HG03342 (cell line): ENCODE data around the gene HAUS7.

Source experiments
- ATAC-seq: cut with Tn5 transposase; IDR thresholded peaks from one replicate; pipeline ENCODE4 v1.9.1; 2021; ENCODE audit warnings: mild to moderate bottlenecking, moderate library complexity; ENCODE audit not compliant: unreplicated experiment

The HAUS7 gene

GRCh38 chrX:153470411-153471363, at the start of gene HAUS7:
Gene HAUS7 (minus strand): TSS chrX:153470576. CDS start chrX:153470557, 19 bp downstream.
- peak; percentile 80 for ATAC-seq

- no peak for ATAC-seq
Observed at GRCh38 chrX:153519569-153520286, 49.4 kb upstream of the HAUS7 start.

GRCh38 chrX:153517946-153518834, 47.8 kb upstream of the HAUS7 start:
- no peak for ATAC-seq

- no peak for ATAC-seq
Observed at GRCh38 chrX:153517423-153517822, 47.0 kb upstream of the HAUS7 start, which contains the start of gene ATP2B3. Gene ATP2B3 (plus strand): TSS chrX:153517642. CDS start chrX:153536248, 18,606 bp downstream.

- no peak for ATAC-seq
Observed at GRCh38 chrX:153516073-153516472, 45.7 kb upstream of the HAUS7 start.

GRCh38 chrX:153515435-153515834, 45.1 kb upstream of the HAUS7 start:
- ATAC-seq = no peak

- no peak for ATAC-seq
Observed at GRCh38 chrX:153514259-153514658, 43.9 kb upstream of the HAUS7 start.

- ATAC-seq = no peak
Observed at GRCh38 chrX:153513265-153513664, 42.9 kb upstream of the HAUS7 start.

- no peak for ATAC-seq
Observed at GRCh38 chrX:153512501-153512893, 42.1 kb upstream of the HAUS7 start.

GRCh38 chrX:153511784-153512500, 41.6 kb upstream of the HAUS7 start:
- ATAC-seq = no peak

GRCh38 chrX:153510383-153510782, 40.0 kb upstream of the HAUS7 start:
- ATAC-seq = no peak

GRCh38 chrX:153509592-153509991, 39.2 kb upstream of the HAUS7 start:
- no peak for ATAC-seq

GRCh38 chrX:153507484-153508178, 37.3 kb upstream of the HAUS7 start:
- ATAC-seq = peak; percentile 95

- no peak for ATAC-seq
Observed at GRCh38 chrX:153505361-153505760, 35.0 kb upstream of the HAUS7 start.

GRCh38 chrX:153504445-153505016, 34.2 kb upstream of the HAUS7 start:
- ATAC-seq = no peak

GRCh38 chrX:153502796-153503195, 32.4 kb upstream of the HAUS7 start:
- ATAC-seq = no peak

GRCh38 chrX:153502131-153502530, 31.8 kb upstream of the HAUS7 start:
- ATAC-seq = no peak

- no peak for ATAC-seq
Observed at GRCh38 chrX:153501530-153501929, 31.2 kb upstream of the HAUS7 start.

GRCh38 chrX:153500676-153501280, 30.4 kb upstream of the HAUS7 start:
- no peak for ATAC-seq
